HuH-7.5 (cell line): ENCODE measurements around the gene PSPH.
"Not testable (repeated sequence)": the region's sequence is repeated elsewhere in the genome, so short reads cannot be mapped to it uniquely, and the experiment has no call there.

Source experiments
- DNase-seq: peaks from one replicate; pipeline ENCODE4 v3.0.0; 2011; ENCODE audit warnings: low spot score

PSPH gene

GRCh38 chr7:56062382-56062781, 11.1 kb upstream of the PSPH start:
- DNase-seq, result no peak

- no peak for DNase-seq
These were observed 2.7 kb upstream of the PSPH start for GRCh38 chr7:56053993-56054392.

DNA sequence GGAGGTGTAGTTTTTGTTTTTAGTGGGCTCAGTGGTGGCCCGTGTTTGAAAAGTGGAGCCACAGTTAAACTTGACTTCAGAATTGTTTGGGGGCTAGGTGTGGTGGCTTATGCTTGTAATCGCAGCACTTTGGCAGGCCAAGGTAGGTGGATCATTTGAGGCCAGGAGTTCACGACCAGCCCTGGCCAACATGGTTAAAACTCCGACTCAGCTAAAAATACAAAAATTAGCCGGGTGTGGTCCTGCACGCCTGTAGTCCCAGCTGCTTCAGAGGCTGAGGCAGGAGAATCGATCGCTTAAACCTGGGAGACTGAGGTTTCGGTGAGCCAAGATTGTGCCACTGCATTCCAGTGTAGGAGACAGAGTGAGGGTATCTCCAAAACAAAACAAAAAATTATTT, 2.1 kb upstream of the PSPH start:
- no peak for DNase-seq

DNA sequence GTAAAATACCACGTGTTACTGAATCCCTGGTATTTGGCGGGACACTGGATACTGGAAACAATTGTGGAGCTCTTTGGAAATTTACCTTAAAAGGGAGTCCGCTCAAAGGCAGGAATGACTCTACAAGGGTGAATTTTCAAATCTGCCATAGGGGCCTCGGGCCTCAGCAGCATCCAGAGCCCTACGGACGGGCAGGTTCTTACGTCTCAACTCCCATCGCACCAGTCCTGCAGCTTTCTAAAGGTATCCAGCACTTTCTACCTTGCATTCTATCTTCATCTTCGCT, 248 bp downstream of the PSPH start:
- DNase-seq, result no peak

DNA sequence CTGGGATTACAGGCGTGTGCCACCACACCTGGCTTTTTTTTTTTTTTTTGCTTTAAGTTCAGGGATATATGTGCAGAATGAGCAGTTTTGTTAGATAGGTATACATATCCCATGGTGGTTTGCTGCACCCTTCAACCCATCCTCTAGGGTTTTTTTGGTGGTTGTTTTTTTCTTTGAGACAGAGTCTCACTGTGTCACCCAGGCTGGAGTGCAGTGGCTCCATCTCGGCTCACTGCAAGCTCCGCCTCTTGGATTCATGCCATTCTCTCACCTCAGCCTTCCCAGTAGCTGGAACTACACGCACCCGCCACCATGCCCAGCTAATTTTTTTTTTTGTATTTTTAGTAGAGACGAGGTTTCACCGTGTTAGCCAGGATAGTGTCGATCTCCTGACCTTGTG, 2.5 kb downstream of the PSPH start:
- DNase-seq, result not testable (repeated sequence)

GRCh38 chr7:56048245-56048644, 3.0 kb downstream of the PSPH start:
- DNase-seq, result no peak

- not testable (repeated sequence) for DNase-seq
These were observed 3.7 kb downstream of the PSPH start for GRCh38 chr7:56047446-56048116.

DNA sequence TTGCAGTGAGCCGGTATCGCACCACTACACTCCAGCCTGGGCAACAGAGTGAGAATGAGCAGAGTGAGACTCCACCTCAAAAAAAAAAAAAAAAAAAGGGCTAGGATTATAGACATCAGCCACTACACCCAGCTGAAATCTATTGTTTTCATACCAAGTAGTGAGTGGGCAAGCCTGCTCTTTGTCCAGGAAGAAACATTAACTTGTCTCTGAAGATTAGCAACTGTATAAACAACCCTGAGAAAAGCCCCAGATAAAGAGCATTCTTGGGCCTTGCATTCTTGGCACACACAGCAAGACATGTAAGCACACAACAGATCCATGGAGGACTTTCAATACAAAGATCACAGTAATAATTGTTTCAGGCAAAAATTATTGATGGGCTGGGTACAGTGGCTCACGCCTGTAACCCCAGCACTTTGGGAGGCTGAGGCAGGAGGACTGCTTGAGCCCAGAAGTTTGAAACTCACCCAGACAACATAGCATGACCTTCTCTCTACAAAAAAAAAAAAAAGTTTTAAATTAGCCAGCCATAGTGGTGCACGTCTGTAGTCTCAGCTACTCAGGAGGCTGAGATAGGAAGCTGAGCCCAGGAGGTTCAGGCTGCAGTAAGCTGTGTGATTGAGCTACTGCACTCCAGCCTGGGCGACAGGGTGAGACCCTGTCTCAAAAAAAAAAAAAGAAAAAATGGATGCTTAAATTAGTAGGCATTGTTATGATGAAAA, 4.4 kb downstream of the PSPH start:
- DNase-seq, result no peak

DNA sequence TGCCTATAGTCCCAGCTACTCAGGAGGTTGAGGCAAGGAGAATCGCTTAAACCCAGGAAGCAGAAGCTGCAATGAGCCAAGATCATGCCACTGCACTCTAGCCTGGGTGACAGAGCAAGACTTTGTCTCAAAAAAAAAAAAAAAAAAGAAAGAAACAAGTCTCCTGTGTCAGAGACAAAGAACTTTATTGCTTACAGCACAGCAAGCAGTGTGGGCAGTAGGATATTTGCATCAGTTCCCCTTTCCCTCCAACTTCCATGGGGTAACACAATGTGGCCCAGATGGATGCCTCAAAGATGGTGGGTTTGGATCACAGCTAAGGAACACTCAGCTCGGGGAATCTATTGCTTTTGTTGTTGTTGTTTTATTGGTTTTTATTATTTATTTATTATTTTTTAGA, 5.5 kb downstream of the PSPH start:
- not testable (repeated sequence) for DNase-seq

GRCh38 chr7:56040730-56041129, 10.5 kb downstream of the PSPH start:
- DNase-seq, result no peak

GRCh38 chr7:56033671-56034432, 17.4 kb downstream of the PSPH start:
- DNase-seq, result peak; percentile 81

- DNase-seq, result not testable (repeated sequence)
These were observed 18.7 kb downstream of the PSPH start for GRCh38 chr7:56032578-56032977.

GRCh38 chr7:56031556-56031955, 19.7 kb downstream of the PSPH start:
- not testable (repeated sequence) for DNase-seq

DNA sequence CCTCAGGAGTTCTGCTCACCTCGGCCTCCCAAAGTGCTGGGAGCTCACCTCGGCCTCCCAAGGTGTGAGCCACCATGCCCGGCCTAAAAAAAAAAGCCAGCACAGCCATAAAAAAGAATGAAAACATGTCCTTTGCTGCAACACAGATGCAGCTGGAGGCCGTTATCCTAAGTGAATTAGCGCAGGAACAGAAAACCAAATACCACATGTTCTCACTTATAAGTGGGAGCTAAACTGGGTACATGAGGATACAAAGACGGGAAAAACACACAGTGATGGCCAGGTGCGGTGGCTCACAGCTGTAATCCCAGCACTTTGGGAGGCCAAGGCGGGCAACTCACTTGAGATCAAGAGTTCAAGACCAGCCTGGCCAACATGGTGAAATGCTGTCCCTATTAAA, 20.9 kb downstream of the PSPH start:
- DNase-seq, result no peak

DNA sequence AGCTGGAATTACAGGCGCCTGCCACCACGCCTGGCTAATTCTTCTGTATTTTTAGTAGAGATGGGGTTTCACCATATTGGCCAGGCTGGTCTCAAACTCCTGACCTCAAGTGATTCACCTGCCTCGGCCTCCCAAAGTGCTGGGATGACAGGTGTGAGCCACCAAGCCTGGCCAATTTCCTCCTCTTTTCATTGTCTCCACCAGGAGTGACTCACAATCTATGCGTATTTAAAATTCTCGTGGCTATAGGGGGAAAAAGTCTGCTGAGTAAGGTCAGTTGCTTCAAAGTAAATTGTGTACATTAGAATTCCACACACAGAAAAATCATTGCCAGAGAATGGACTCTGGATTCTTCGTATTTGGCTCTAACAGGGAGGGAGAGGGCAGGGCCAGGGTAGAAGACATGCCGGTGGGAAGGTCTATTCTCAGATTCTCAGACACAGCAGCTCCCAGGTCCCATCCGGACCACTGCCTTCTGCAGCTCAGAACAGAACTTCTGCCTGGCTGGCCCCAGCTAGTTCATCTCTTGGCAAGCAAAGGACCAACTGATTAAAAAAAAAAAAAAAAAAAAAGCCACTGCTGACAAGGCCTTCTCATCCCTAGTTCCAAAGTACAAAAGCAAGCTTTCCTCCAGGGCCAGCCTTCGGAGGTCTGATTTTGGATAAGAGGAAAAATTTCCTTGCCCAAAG, 22.2 kb downstream of the PSPH start:
- peak; percentile 76 for DNase-seq

DNA sequence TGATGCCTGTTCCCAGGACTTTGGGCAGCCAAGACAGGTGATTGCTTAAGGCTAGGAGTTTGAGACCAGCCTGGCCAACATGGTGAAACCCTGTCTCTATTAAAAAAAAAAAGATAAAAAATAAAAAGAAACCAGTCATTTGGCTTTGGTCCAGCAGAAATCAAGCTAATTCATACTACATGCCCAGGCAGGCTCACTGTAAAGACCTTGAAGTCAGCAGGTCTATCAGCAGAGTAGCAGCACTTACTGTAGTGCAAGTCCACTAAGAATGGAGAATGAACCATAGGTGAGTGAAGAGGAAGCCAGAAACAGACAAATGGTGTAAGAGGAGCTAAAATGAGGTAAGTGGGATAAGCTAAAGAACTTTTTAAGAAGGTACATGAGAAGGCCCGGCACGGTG, 24.7 kb downstream of the PSPH start:
- DNase-seq, result no peak

- DNase-seq, result no peak
These were observed 27.7 kb downstream of the PSPH start for GRCh38 chr7:56023500-56023899.

GRCh38 chr7:56019501-56019900, 31.7 kb downstream of the PSPH start:
- no peak for DNase-seq

DNA sequence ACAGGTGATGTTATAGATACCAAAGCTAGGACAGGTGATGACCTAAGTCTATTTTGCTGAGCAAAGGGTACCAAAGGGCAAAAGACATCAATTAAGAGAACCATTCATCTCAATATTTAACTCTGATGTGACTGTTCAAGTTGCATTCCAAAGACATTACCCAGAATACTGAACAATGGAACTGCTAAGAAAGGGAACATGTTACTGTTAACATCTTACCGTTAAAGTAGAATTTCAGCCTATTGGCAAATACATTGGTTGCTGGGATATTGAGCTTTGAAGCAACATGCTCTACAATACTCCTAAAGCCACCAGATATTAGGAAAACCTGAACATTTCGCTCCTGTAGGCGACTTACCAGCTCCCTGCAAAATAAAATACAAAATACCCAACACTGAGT, 34.2 kb downstream of the PSPH start:
- not testable (repeated sequence) for DNase-seq

DNA sequence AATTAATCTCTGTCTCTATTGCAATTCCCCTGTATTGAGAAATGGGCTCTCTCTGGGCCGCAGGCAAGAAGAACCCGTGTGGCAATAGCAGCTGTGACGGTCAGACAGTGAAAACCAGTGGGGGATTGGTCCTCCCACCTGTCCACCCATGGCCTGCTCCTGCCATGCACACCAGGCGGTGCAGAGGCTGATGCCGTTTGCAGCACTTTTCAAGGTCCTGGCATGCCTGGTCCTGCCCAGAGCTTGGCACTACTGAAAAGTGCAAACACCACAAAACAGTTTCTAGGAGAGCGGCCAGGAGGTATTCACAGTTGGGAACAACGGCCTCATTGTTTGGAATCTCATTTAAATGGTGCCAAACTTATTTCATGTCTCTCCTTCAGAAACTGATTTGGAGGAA, 41.5 kb downstream of the PSPH start:
- DNase-seq, result no peak

DNA sequence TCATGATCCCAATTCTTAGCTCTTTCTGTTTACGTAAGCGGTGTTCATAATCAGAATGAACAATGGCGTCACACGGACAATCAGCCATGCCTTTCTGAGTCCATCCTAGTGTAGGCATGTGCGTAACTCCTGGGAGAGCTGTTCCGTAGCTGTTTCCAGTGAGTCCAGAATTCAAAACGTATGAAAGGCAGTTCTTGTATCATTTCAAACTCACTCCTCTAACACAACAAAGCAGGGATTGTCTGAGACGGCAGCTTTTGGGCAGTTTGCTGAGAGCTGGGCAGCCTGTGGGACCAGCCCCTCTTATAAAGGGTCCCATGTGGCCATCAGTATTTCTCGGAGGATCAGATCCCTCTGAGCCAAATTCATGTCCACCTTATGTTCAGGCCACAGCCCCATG, 43.4 kb downstream of the PSPH start:
- DNase-seq, result no peak

GRCh38 chr7:56007167-56007652, 44.0 kb downstream of the PSPH start:
- peak; percentile 52 for DNase-seq

DNA sequence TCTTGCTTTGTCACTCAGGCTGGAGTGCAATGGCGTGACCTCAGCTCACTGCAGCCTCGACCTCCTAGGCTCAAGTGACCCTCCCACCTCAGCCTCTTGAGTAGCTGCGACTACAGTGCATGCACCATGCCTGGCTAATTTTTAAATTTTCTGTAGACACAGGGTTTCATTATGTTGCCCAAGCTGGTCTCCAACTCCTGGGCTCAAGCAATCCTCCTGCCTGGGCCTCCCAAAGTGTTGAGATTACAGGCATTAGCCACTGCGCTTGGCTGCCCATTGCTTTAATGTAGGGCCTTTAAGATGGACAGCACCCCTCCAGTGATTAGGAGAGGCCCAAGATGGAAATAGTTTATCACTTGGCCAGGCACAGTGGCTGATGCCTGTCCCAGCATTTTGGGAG, 47.5 kb downstream of the PSPH start:
- DNase-seq, result no peak
